ENCODE measurements around the gene ATP6V0E1. TPM values are rescaled to one million over a fixed set of nuclear protein-coding genes. Genes with fewer than 3 reads are reported as not detected.
"Not testable (repeated sequence)": the region's sequence is repeated elsewhere in the genome, so short reads cannot be mapped to it uniquely, and the experiment has no call there.

ATP6V0E1 gene
- total RNA-seq, 2 experiments from 2014 or later: 122 to 129 TPM

- Mint-ChIP-seq H3K27ac (no peak overlapping the region), H3K4me1 (ENCODE audit: low read depth) (peaks cover 9% of the 10 kb centered on the region), H3K27me3 (ENCODE audit: low read depth) (no peaks in the 10 kb centered on the region), H3K9me3 (ENCODE audit: insufficient read depth) (no peaks in the 10 kb centered on the region), H3K4me3 (no peak overlapping the region), H3K36me3 (ENCODE audit: low read depth) (peaks cover 19% of the 10 kb centered on the region)
- DNase-seq (no peak), ATAC-seq (no peak)
- CTCF ChIA-PET: interaction anchor here (1.2 kb wide), 1 partner anchor 15 kb away, joined by 5 read pairs; no protein-coding TSS in a partner anchor
- POLR2A ChIA-PET: interaction anchor here (0.6 kb wide), 1 partner anchor 834 kb away, joined by 3 read pairs; no protein-coding TSS in a partner anchor
Observed at GRCh38 chr5:173010021-173010420, 26.4 kb downstream of the ATP6V0E1 start.

DNA sequence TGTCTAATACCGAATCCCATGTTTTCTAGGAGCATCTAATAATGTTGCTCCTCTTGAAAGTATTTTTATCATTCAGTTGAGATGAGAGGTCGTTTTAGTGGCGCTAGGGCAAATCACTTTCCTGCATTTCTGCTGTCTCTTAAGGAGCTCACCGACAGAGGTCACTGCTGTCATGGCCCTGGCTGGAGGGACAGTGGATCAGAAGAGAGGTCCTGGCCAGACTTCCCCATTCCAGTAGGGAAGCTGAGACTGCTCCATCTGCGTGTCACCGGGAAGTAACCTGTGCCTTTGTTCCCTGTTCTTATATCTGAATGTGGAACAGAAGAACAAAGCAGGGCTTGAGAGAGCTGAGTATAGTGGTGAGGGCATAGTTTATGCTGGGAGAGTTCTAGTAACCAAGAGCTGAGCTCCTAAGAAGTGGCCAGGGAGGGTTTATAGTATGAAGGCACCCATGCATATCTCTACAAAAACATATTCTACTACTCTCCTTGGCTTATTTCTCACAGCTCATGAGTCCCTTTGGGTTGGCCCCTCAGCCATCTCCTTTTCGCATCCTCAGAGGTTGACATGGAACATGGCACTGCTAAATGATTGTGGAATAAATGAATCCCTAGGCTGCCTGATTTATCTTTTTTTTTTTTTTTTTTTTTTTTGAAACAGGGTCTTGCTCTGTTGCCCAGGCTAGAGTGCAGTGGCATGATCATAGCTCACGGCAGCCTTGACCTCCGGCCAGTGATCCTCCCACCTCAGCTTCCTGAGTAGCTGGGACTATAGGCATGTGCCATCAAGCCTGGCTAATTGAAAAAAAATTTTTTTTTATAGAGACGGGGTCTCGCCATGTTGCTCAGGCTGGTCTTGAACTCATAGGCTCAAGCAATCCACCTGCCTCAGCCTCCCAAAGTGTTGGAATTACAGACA lies 27.2 kb downstream of the ATP6V0E1 start:
- H3K27ac Mint-ChIP-seq: no peak overlapping the region
- no peak overlapping the region for H3K4me3 Mint-ChIP-seq
- no peak for DNase-seq
- ChIA-PET POLR2A (interaction anchor here (0.6 kb wide), 1 partner anchor 835 kb away, joined by 3 read pairs; no protein-coding TSS in a partner anchor), CTCF (interaction anchor here (1.1 to 1.2 kb wide), 2 partner anchors 15 to 298 kb away, joined by 3 to 5 read pairs; no protein-coding TSS in a partner anchor)
- H3K27me3 Mint-ChIP-seq (ENCODE audit: low read depth): no peaks in the 10 kb centered on the region
- ATAC-seq: no peak
- no peaks in the 10 kb centered on the region for H3K9me3 Mint-ChIP-seq (ENCODE audit: insufficient read depth)
- H3K36me3 Mint-ChIP-seq (ENCODE audit: low read depth): peaks cover 19% of the 10 kb centered on the region
- H3K4me1 Mint-ChIP-seq (ENCODE audit: low read depth): peaks cover 9% of the 10 kb centered on the region

DNA sequence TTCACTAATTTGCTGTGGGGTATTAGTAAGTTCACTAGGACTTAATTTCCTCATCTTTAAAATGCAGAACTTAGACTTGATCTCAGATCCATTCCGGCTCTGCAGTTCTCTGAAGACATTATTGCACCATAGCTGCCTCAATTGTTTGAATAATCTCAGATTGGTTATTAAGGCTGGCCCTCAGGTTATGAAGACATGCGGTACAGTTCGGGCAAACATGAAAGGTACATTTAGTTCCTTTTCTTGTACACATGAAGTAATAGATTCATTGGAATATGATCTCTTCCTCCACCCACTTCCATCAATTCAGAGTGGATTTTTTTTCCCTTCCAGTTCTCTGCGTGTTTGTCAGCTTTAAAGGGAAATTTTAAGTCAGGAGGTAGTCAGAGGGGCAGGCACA lies 28.0 kb downstream of the ATP6V0E1 start:
- Mint-ChIP-seq H3K27me3 (ENCODE audit: low read depth) (no peaks in the 10 kb centered on the region), H3K36me3 (ENCODE audit: low read depth) (peaks cover 19% of the 10 kb centered on the region), H3K27ac (no peak overlapping the region), H3K9me3 (ENCODE audit: insufficient read depth) (no peaks in the 10 kb centered on the region), H3K4me1 (ENCODE audit: low read depth) (peaks cover 16% of the 10 kb centered on the region), H3K4me3 (no peak overlapping the region)
- DNase-seq (no peak), ATAC-seq (no peak)
- ChIA-PET CTCF (interaction anchor here (1.1 kb wide), 1 partner anchor 299 kb away, joined by 3 read pairs; no protein-coding TSS in a partner anchor), POLR2A (no interaction called here)

GRCh38 chr5:173012882-173013281 lies 29.3 kb downstream of the ATP6V0E1 start:
- POLR2A ChIA-PET: no interaction called here
- H3K27me3 Mint-ChIP-seq (ENCODE audit: low read depth): no peaks in the 10 kb centered on the region
- H3K36me3 Mint-ChIP-seq (ENCODE audit: low read depth): peaks cover 18% of the 10 kb centered on the region
- DNase-seq: no peak
- no peak overlapping the region for H3K27ac Mint-ChIP-seq
- no peak for ATAC-seq
- peaks cover 16% of the 10 kb centered on the region for H3K4me1 Mint-ChIP-seq (ENCODE audit: low read depth)
- CTCF ChIA-PET: no interaction called here
- no peak overlapping the region for H3K4me3 Mint-ChIP-seq
- no peaks in the 10 kb centered on the region for H3K9me3 Mint-ChIP-seq (ENCODE audit: insufficient read depth)

- DNase-seq (no peak), ATAC-seq (no peak)
- peaks cover 20% of the 10 kb centered on the region for H3K36me3 Mint-ChIP-seq (ENCODE audit: low read depth)
- CTCF ChIA-PET: interaction anchor here (1.1 to 1.2 kb wide), 2 partner anchors 15 to 21 kb away, joined by 3 read pairs; no protein-coding TSS in a partner anchor
- no peaks in the 10 kb centered on the region for H3K27me3 Mint-ChIP-seq (ENCODE audit: low read depth)
- no peak overlapping the region for H3K27ac Mint-ChIP-seq
- H3K4me3 Mint-ChIP-seq: no peak overlapping the region
- H3K4me1 Mint-ChIP-seq (ENCODE audit: low read depth): peaks cover 16% of the 10 kb centered on the region
- POLR2A ChIA-PET: no interaction called here
- no peaks in the 10 kb centered on the region for H3K9me3 Mint-ChIP-seq (ENCODE audit: insufficient read depth)
Observed at GRCh38 chr5:173014671-173015070, 31.1 kb downstream of the ATP6V0E1 start.

DNA sequence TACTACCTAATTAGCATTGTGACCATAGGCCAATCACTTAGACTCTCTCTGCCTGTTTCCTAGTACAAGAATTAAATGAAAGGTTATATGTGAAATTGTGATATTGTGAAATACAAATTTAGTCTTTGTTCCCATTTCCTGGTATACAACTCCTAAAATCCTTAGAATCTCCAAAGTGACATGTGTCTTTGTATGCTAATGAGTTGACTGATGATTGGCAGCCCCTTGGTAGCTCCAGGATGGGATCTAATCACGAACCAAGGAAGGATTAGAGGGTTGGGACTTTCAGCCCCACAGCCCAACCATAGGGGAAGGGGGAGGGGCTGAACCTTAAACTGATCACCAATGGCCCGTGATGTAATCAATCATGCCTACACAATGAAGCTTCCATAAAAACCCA lies 31.6 kb downstream of the ATP6V0E1 start:
- no peak for ATAC-seq
- peaks cover 12% of the 10 kb centered on the region for H3K4me1 Mint-ChIP-seq (ENCODE audit: low read depth)
- H3K9me3 Mint-ChIP-seq (ENCODE audit: insufficient read depth): no peaks in the 10 kb centered on the region
- H3K27me3 Mint-ChIP-seq (ENCODE audit: low read depth): no peaks in the 10 kb centered on the region
- POLR2A ChIA-PET: no interaction called here
- CTCF ChIA-PET: interaction anchor here (1.1 to 1.2 kb wide), 2 partner anchors 16 to 21 kb away, joined by 3 read pairs; no protein-coding TSS in a partner anchor
- H3K27ac Mint-ChIP-seq: no peak overlapping the region
- no peak for DNase-seq
- H3K36me3 Mint-ChIP-seq (ENCODE audit: low read depth): peaks cover 22% of the 10 kb centered on the region
- no peak overlapping the region for H3K4me3 Mint-ChIP-seq

GRCh38 chr5:173015598-173016455 lies 32.3 kb downstream of the ATP6V0E1 start:
- CTCF ChIA-PET: interaction anchor here (1.1 to 1.2 kb wide), 2 partner anchors 16 to 22 kb away, joined by 3 read pairs; no protein-coding TSS in a partner anchor
- DNase-seq (no peak), ATAC-seq (no peak)
- peak overlapping the region; percentile 2 for H3K27ac Mint-ChIP-seq
- peaks cover 24% of the 10 kb centered on the region for H3K36me3 Mint-ChIP-seq (ENCODE audit: low read depth)
- POLR2A ChIA-PET: no interaction called here
- H3K9me3 Mint-ChIP-seq (ENCODE audit: insufficient read depth): no peaks in the 10 kb centered on the region
- no peak overlapping the region for H3K4me3 Mint-ChIP-seq
- peaks cover 12% of the 10 kb centered on the region for H3K4me1 Mint-ChIP-seq (ENCODE audit: low read depth)
- no peaks in the 10 kb centered on the region for H3K27me3 Mint-ChIP-seq (ENCODE audit: low read depth)

DNA sequence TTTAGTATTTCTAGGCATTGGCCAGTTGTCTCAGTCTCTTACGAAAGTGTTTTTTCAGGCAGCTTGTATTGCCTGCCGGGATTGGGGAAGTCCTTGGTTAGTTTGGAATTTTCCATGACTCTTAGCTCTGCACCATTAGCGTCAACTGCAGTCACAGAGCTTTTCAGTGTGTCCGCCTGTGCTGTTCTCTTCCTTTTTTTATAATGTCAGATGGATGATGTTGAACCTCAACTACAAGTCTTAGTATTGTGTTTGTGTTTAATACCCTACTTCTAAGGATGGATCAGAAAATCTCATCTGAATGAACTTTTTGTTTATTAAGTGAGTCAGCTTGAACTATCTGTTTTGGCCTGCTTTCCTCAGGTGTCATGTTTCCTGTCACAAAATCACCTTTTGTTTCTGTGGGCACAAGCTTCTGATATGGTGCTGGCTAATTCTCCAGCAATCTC lies 33.1 kb downstream of the ATP6V0E1 start:
- H3K4me3 Mint-ChIP-seq: no peak overlapping the region
- H3K36me3 Mint-ChIP-seq (ENCODE audit: low read depth): peaks cover 28% of the 10 kb centered on the region
- CTCF ChIA-PET: no interaction called here
- H3K9me3 Mint-ChIP-seq (ENCODE audit: insufficient read depth): no peaks in the 10 kb centered on the region
- no peak overlapping the region for H3K27ac Mint-ChIP-seq
- H3K27me3 Mint-ChIP-seq (ENCODE audit: low read depth): no peaks in the 10 kb centered on the region
- DNase-seq: no peak
- no peak for ATAC-seq
- peaks cover 12% of the 10 kb centered on the region for H3K4me1 Mint-ChIP-seq (ENCODE audit: low read depth)
- POLR2A ChIA-PET: no interaction called here

GRCh38 chr5:173017087-173017486 lies 33.5 kb downstream of the ATP6V0E1 start:
- H3K4me3 Mint-ChIP-seq; H3K27me3 Mint-ChIP-seq (ENCODE audit: low read depth); H3K9me3 Mint-ChIP-seq (ENCODE audit: insufficient read depth); CTCF ChIA-PET; POLR2A ChIA-PET; H3K27ac Mint-ChIP-seq; DNase-seq; ATAC-seq: not testable (repeated sequence)
- H3K4me1 Mint-ChIP-seq (ENCODE audit: low read depth): peaks cover 12% of the 10 kb centered on the region
- H3K36me3 Mint-ChIP-seq (ENCODE audit: low read depth): peaks cover 28% of the 10 kb centered on the region

GRCh38 chr5:173018358-173018757 lies 34.8 kb downstream of the ATP6V0E1 start:
- no peak overlapping the region for H3K27ac Mint-ChIP-seq
- H3K9me3 Mint-ChIP-seq (ENCODE audit: insufficient read depth): no peaks in the 10 kb centered on the region
- peaks cover 31% of the 10 kb centered on the region for H3K36me3 Mint-ChIP-seq (ENCODE audit: low read depth)
- H3K4me1 Mint-ChIP-seq (ENCODE audit: low read depth): peaks cover 12% of the 10 kb centered on the region
- H3K27me3 Mint-ChIP-seq (ENCODE audit: low read depth): no peaks in the 10 kb centered on the region
- no peak overlapping the region for H3K4me3 Mint-ChIP-seq
- DNase-seq: no peak
- ATAC-seq: no peak
- POLR2A ChIA-PET: no interaction called here
- CTCF ChIA-PET: no interaction called here

DNA sequence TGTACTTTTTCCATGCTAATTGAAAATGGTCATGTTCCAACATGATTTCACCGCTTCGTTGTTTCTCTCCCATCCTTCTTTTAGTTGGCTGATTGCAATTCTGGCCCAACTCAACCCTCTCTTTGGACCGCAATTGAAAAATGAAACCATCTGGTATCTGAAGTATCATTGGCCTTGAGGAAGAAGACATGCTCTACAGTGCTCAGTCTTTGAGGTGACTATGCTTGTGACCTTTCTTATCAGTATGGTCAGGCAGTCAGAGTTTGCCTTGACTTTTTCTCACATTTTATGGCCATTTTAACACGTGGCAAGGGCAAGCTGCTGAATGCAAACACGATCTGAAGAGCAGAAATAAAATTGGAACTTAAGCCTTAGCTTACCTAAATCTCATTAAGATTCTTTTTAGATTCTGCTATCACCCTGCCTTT lies 36.6 kb downstream of the ATP6V0E1 start:
- CTCF ChIA-PET: no interaction called here
- Mint-ChIP-seq H3K4me1 (ENCODE audit: low read depth) (peaks cover 12% of the 10 kb centered on the region), H3K27ac (no peak overlapping the region), H3K9me3 (ENCODE audit: insufficient read depth) (no peaks in the 10 kb centered on the region), H3K27me3 (ENCODE audit: low read depth) (no peaks in the 10 kb centered on the region), H3K36me3 (ENCODE audit: low read depth) (peaks cover 41% of the 10 kb centered on the region), H3K4me3 (no peak overlapping the region)
- DNase-seq (no peak), ATAC-seq (no peak)
- POLR2A ChIA-PET: interaction anchor here (0.9 kb wide), 1 partner anchor 61 kb away, joined by 4 read pairs; the partner anchor contains the start of gene RPL26L1

All from activated CD8-positive, alpha-beta T cell treated with anti-CD3 and anti-CD28 coated beads, Interleukin-2, amount 10 ng/mL, durations not matched to agents 7 days and 5 days (primary cell).